ENCODE measurements around the gene ADIPOR2. TPM values are rescaled to one million over a fixed set of nuclear protein-coding genes. Genes with fewer than 3 reads are reported as not detected.

Gene ADIPOR2
- total RNA-seq, 1 experiment from 2014 or later = 34.7 TPM

DNA sequence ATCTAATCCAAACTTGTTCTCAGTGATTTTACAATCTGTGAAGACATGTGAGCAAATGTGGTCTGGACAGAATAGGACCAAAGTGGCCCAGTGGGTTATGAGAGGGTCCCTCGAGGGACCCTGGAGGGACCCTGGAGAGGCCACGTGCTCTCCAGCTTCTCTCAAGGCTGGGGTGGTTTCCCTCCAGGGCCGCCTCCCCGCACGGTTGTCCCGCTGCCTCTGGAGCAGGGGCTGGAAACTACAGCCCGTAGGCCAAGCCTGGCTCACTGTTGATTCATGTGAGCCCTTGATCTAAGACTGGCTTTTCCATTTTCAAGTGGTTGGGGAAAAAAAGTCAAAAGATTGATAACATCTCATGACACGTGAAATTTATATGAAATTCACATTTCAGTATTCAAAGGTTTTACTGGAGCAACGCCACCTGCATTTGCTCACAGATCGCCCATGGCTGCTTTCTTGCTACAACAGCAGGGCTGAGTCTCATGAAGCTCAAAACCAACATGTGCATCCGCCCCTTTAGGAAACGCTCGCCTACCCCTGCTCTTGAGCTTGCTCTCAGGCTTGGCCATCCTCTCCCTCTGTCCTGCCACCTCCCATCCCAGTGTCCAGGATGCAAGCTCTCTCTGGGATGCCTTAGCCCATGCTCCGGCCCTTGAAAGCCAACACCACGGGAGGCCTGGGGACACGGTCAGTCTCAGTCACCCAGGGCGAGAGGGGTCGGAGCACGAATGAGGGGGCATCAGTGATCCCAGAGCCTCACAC lies 117.3 kb downstream of the ADIPOR2 start:
- no peaks in the 10 kb centered on the region for H3K36me3 ChIP-seq (ENCODE audit: insufficient read depth, low read length)
- H3K9ac ChIP-seq (ENCODE audit: low read length) = no peak overlapping the region
- no peaks in the 10 kb centered on the region for H3K79me2 ChIP-seq (ENCODE audit: low read length)
- H2AFZ ChIP-seq (ENCODE audit: low read length) = no peak overlapping the region
- H3K4me3 ChIP-seq (ENCODE audit: low read length) = no peak overlapping the region
- H3K4me2 ChIP-seq (ENCODE audit: low read depth, low read length, poor library complexity, severe bottlenecking) = no peak overlapping the region
- no peaks in the 10 kb centered on the region for H3K27me3 ChIP-seq (ENCODE audit: low read length)
- no peaks in the 10 kb centered on the region for H3K9me3 ChIP-seq (ENCODE audit: low read length)
- peaks cover 12% of the 10 kb centered on the region for H3K4me1 ChIP-seq (ENCODE audit: low read length)
- H3K27ac ChIP-seq (ENCODE audit: low read length) = no peak overlapping the region
- DNase-seq = no peak
- H4K20me1 ChIP-seq (ENCODE audit: insufficient read depth, low read depth, low read length) = no peaks in the 10 kb centered on the region
- no peaks in the 10 kb centered on the region for H3K9me2 ChIP-seq (replicated peaks; ENCODE audit: insufficient read depth, low read length)

DNA sequence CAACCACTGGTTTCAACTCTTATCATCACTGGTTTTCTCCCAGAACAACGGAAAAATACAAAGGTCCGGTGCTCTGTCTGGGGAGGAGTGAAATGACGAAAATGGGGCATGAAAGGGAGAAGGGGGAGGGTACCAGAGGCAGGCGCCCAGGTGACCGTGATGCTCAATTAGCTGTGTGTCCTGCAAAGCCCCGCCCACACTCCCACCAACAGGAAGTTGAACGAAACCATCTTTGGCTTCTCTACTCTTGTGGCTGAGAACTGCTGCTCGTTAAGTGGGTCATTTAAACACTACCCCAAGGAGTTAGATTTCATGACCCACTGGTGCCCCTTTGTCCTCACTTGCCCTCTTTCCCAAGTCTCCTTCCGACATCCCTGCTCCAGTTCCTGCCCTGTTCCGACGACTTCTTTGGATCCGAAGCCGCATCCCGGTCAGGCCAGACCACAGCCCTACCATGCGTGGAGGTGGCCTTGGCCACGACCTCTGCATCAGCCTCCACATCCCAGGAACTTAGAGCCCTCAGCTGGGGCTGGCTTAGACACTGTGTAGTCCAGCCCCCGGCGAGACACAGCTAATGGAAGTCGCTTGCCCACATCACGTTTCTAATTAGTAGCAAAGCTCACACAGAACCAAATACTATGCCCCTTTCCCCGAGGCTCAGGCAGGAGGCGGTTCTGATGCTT lies 118.1 kb downstream of the ADIPOR2 start:
- Histone ChIP-seq H3K9me3 (ENCODE audit: low read length) (no peaks in the 10 kb centered on the region), H3K4me3 (ENCODE audit: low read length) (no peak overlapping the region), H3K79me2 (ENCODE audit: low read length) (no peaks in the 10 kb centered on the region), H3K36me3 (ENCODE audit: insufficient read depth, low read length) (no peaks in the 10 kb centered on the region), H3K4me2 (ENCODE audit: low read depth, low read length, poor library complexity, severe bottlenecking) (no peak overlapping the region), H3K4me1 (ENCODE audit: low read length) (peaks cover 12% of the 10 kb centered on the region), H3K27ac (ENCODE audit: low read length) (no peak overlapping the region), H2AFZ (ENCODE audit: low read length) (no peak overlapping the region), H3K9ac (ENCODE audit: low read length) (no peak overlapping the region), H3K27me3 (ENCODE audit: low read length) (no peaks in the 10 kb centered on the region), H3K9me2 (replicated peaks; ENCODE audit: insufficient read depth, low read length) (no peaks in the 10 kb centered on the region), H4K20me1 (ENCODE audit: insufficient read depth, low read depth, low read length) (no peaks in the 10 kb centered on the region)
- DNase-seq = no peak

DNA sequence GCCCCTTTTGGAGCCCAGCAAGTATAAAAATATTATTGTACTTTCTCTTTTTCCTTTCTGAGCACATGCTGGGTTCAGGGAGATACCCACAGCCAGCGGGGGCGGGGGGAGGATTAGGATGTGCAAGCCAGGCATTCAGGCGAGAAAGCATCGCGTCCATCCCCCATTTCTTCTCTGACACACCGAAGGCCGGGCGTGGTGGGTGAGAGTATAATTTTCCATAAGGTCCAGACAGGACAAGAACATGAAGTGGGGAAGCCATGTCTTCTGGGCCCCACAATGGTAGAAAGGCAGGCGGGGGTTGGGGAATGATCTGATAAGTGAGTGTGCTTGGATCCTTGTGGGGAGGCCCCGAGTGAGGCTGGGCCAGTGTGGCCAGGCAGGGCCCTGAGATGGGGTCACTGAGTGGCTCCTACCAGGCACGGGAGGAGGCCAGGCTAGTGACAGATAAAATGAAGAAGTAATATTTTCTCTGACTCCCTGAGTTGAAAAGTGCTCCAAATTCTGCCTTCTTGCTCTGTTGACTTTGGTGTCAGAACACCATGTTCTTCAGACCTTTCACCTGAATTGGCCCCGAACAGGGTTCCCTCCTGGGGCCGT lies 118.8 kb downstream of the ADIPOR2 start:
- Histone ChIP-seq H3K27ac (ENCODE audit: low read length) (no peak overlapping the region), H3K36me3 (ENCODE audit: insufficient read depth, low read length) (no peaks in the 10 kb centered on the region), H2AFZ (ENCODE audit: low read length) (no peak overlapping the region), H3K9me3 (ENCODE audit: low read length) (no peaks in the 10 kb centered on the region), H3K9ac (ENCODE audit: low read length) (no peak overlapping the region), H3K4me1 (ENCODE audit: low read length) (peaks cover 10% of the 10 kb centered on the region), H3K27me3 (ENCODE audit: low read length) (no peaks in the 10 kb centered on the region), H4K20me1 (ENCODE audit: insufficient read depth, low read depth, low read length) (no peaks in the 10 kb centered on the region), H3K79me2 (ENCODE audit: low read length) (no peaks in the 10 kb centered on the region), H3K9me2 (replicated peaks; ENCODE audit: insufficient read depth, low read length) (no peaks in the 10 kb centered on the region), H3K4me3 (ENCODE audit: low read length) (no peak overlapping the region), H3K4me2 (ENCODE audit: low read depth, low read length, poor library complexity, severe bottlenecking) (no peak overlapping the region)
- no peak for DNase-seq

DNA sequence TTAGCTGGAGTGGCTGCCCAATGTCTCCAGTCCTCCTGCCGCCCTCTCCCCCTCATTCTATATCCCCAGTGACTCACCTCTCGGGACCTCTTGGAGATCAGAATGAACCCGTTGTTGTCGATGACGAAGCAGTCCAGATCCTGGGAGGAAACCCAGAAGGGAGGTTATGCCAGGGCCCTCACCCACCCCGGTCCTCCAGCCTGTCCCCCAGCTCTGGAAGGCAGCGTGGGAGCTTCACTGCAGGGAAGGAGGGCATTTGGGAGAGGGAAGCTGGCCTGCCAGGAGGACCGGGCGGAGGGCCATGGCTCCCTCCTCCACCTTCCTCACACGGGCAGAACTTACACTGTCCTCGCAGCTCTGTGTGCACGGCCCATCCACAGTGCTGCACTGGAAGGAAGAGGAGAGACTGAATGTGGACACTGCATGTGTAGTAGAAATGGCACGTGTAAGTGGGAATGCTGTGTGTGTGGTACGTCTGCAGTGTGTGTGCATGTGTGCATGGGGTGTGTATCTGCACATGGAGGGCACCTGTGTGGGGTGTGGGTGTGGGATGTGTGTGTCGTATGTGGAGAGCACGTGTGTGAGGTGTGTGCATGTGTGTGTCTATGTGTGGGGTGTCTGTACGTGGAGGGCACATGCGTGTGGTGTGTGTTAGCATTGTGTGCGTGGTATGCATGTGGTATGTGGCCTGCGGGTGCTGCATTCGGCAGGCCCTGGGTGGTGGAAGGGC lies 119.5 kb downstream of the ADIPOR2 start:
- Histone ChIP-seq H3K79me2 (ENCODE audit: low read length) (no peaks in the 10 kb centered on the region), H3K27ac (ENCODE audit: low read length) (no peak overlapping the region), H4K20me1 (ENCODE audit: insufficient read depth, low read depth, low read length) (no peaks in the 10 kb centered on the region), H3K27me3 (ENCODE audit: low read length) (no peaks in the 10 kb centered on the region), H3K4me3 (ENCODE audit: low read length) (no peak overlapping the region), H2AFZ (ENCODE audit: low read length) (no peak overlapping the region), H3K4me2 (ENCODE audit: low read depth, low read length, poor library complexity, severe bottlenecking) (no peak overlapping the region), H3K9me3 (ENCODE audit: low read length) (no peaks in the 10 kb centered on the region), H3K9ac (ENCODE audit: low read length) (no peak overlapping the region), H3K9me2 (replicated peaks; ENCODE audit: insufficient read depth, low read length) (no peaks in the 10 kb centered on the region), H3K4me1 (ENCODE audit: low read length) (peaks cover 8% of the 10 kb centered on the region), H3K36me3 (ENCODE audit: insufficient read depth, low read length) (no peaks in the 10 kb centered on the region)
- no peak for DNase-seq

DNA sequence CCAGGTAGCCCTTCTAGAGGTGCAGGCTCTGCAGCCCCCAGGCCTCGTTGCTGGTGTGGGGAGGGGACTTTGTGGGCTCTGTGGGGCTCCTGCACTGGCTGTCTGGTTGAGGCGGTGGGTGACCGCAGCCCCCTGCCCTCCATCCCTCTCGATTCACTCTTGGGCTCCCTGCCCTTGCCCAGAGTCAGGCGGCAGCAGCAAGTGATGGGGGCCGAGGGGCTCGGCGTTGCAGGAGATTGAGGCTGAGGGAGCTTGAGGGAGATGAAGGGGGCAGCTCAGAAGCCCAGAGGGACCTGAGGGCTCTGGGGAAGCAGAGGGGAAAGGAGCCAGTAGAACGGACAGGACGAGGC lies 120.0 kb downstream of the ADIPOR2 start:
- Histone ChIP-seq H3K4me2 (ENCODE audit: low read depth, low read length, poor library complexity, severe bottlenecking) (no peak overlapping the region), H3K4me1 (ENCODE audit: low read length) (peaks cover 8% of the 10 kb centered on the region), H3K9me2 (replicated peaks; ENCODE audit: insufficient read depth, low read length) (no peaks in the 10 kb centered on the region), H3K4me3 (ENCODE audit: low read length) (no peak overlapping the region), H3K27me3 (ENCODE audit: low read length) (no peaks in the 10 kb centered on the region), H3K27ac (ENCODE audit: low read length) (no peak overlapping the region), H3K9me3 (ENCODE audit: low read length) (no peaks in the 10 kb centered on the region), H4K20me1 (ENCODE audit: insufficient read depth, low read depth, low read length) (no peaks in the 10 kb centered on the region), H3K9ac (ENCODE audit: low read length) (no peak overlapping the region), H2AFZ (ENCODE audit: low read length) (no peak overlapping the region), H3K36me3 (ENCODE audit: insufficient read depth, low read length) (no peaks in the 10 kb centered on the region), H3K79me2 (ENCODE audit: low read length) (no peaks in the 10 kb centered on the region)
- no peak for DNase-seq

DNA sequence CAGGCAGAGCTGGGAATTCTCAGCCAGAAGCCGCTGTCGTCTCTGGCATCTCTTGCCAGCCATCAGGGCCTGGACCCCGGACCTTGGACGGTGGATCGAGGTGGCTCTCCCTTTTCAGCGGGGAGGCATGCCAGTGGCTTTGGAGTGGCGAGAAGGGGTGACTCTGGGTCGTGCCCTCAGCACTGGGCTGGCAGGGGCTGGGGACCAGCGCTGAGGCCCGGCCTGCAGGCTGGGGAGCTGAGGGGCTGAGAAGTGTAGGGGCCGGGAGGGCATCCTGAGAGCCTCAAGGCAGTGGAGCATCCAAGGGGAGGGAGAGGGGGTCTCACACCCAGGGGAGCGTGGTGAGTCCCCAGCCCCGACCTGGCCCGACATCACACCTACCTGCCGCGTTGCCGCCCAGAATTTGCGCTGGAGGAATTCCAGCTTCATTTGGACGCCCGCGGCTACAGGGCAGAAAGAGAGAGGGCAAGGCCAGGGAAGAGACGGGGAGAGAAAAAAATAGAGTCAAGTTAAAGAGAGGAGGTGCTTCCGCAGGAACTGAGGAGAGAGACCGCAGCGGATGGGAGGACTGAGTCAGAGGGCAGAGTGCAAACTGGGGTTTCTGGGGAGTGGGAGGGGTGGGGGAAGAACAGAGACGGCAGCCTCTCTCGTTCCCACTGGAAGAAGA lies 120.5 kb downstream of the ADIPOR2 start:
- H3K9me3 ChIP-seq (ENCODE audit: low read length) = no peaks in the 10 kb centered on the region
- no peak overlapping the region for H3K9ac ChIP-seq (ENCODE audit: low read length)
- no peak overlapping the region for H3K27ac ChIP-seq (ENCODE audit: low read length)
- no peak overlapping the region for H3K4me3 ChIP-seq (ENCODE audit: low read length)
- H4K20me1 ChIP-seq (ENCODE audit: insufficient read depth, low read depth, low read length) = no peaks in the 10 kb centered on the region
- H3K4me1 ChIP-seq (ENCODE audit: low read length) = peaks cover 8% of the 10 kb centered on the region
- no peak overlapping the region for H2AFZ ChIP-seq (ENCODE audit: low read length)
- H3K79me2 ChIP-seq (ENCODE audit: low read length) = no peaks in the 10 kb centered on the region
- no peak overlapping the region for H3K4me2 ChIP-seq (ENCODE audit: low read depth, low read length, poor library complexity, severe bottlenecking)
- H3K27me3 ChIP-seq (ENCODE audit: low read length) = no peaks in the 10 kb centered on the region
- no peak for DNase-seq
- H3K36me3 ChIP-seq (ENCODE audit: insufficient read depth, low read length) = no peaks in the 10 kb centered on the region
- H3K9me2 ChIP-seq (replicated peaks; ENCODE audit: insufficient read depth, low read length) = no peaks in the 10 kb centered on the region

DNA sequence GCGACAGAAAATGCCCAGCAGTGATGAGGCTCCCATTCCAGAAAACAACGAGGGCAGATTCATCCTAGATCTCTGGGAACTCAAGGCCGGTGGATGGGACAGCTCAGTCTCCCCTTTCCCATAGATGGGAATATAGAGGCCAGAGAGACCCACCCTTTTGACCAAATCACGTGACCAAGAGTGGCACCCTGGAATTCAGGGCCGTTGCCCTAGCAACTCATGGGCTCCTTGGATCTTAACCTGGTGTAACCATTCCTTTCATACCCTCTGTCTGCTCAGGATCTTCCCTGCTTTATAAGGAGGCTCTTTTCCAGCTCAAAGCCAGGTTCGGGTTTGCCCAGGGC lies 121.0 kb downstream of the ADIPOR2 start:
- Histone ChIP-seq H3K27ac (ENCODE audit: low read length) (no peak overlapping the region), H3K36me3 (ENCODE audit: insufficient read depth, low read length) (no peaks in the 10 kb centered on the region), H2AFZ (ENCODE audit: low read length) (no peak overlapping the region), H3K4me3 (ENCODE audit: low read length) (no peak overlapping the region), H3K4me1 (ENCODE audit: low read length) (peaks cover 8% of the 10 kb centered on the region), H3K9me3 (ENCODE audit: low read length) (no peaks in the 10 kb centered on the region), H3K4me2 (ENCODE audit: low read depth, low read length, poor library complexity, severe bottlenecking) (no peak overlapping the region), H3K9me2 (replicated peaks; ENCODE audit: insufficient read depth, low read length) (no peaks in the 10 kb centered on the region), H3K9ac (ENCODE audit: low read length) (no peak overlapping the region), H3K27me3 (ENCODE audit: low read length) (no peaks in the 10 kb centered on the region), H4K20me1 (ENCODE audit: insufficient read depth, low read depth, low read length) (no peaks in the 10 kb centered on the region), H3K79me2 (ENCODE audit: low read length) (no peaks in the 10 kb centered on the region)
- DNase-seq = no peak

Measured in Karpas-422 (cell line).